NCI-H2196 treated with DMSO at 0.1 percent for 48 hours (cell line): ENCODE data around the gene MMUT.
"Not testable (repeated sequence)": the region's sequence is repeated elsewhere in the genome, so short reads cannot be mapped to it uniquely, and the experiment has no call there.

ENCODE experiments used
- DNase-seq: peaks from one replicate; lab custom pipeline; 2025; ENCODE audit not compliant: unreplicated experiment; lab: John Stamatoyannopoulos, UW

MMUT gene

GRCh38 chr6:49430187-49430586 is 32.9 kb downstream of the MMUT start:
- no peak for DNase-seq

GRCh38 chr6:49423817-49424216 is 39.2 kb downstream of the MMUT start:
- DNase-seq: no peak

DNA sequence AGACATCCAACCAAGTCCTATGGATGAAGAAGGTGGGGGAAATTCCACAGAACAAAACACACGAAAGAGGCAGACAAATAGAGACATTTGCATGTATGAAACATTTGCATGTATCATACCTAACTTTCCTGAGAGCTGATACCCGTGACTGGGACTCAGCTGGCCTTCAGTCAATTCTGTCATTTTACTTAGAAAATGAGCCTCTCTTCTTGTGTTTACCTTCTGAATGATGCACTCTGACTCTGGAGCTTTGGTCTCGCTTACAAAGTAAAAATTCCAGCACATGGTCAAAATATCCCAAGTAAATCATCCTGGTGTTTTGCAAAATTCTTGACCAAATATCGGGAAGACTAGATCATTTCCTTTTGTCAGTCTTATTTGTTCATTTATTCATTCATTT is 46.9 kb downstream of the MMUT start:
- DNase-seq: no peak

DNA sequence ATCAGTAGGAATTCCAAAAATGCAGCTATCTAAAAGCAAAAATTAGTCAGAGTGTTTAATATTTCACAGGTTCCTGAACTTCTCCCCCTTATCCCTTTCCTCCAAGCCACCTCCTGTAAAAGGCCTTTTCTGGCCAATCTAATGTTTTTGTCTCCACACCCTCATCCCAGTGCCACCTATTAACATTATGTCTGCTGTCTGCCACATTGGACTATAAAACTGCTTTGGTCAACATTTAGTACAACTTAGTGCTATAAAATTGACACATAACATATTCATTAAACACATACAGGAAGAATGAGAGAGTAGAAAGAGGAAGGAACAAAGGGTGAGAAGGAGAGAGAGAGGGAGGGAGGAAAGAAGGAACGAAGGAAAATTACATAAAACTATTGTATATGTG is 47.7 kb downstream of the MMUT start:
- no peak for DNase-seq

GRCh38 chr6:49410564-49410963 is 52.5 kb downstream of the MMUT start:
- no peak for DNase-seq

GRCh38 chr6:49409951-49410542 is 53.0 kb downstream of the MMUT start:
- peak; percentile 35 for DNase-seq

- DNase-seq: no peak
These were observed 56.6 kb downstream of the MMUT start for GRCh38 chr6:49406250-49406970.

- DNase-seq: no peak
These were observed 62.0 kb downstream of the MMUT start for GRCh38 chr6:49401063-49401462.

DNA sequence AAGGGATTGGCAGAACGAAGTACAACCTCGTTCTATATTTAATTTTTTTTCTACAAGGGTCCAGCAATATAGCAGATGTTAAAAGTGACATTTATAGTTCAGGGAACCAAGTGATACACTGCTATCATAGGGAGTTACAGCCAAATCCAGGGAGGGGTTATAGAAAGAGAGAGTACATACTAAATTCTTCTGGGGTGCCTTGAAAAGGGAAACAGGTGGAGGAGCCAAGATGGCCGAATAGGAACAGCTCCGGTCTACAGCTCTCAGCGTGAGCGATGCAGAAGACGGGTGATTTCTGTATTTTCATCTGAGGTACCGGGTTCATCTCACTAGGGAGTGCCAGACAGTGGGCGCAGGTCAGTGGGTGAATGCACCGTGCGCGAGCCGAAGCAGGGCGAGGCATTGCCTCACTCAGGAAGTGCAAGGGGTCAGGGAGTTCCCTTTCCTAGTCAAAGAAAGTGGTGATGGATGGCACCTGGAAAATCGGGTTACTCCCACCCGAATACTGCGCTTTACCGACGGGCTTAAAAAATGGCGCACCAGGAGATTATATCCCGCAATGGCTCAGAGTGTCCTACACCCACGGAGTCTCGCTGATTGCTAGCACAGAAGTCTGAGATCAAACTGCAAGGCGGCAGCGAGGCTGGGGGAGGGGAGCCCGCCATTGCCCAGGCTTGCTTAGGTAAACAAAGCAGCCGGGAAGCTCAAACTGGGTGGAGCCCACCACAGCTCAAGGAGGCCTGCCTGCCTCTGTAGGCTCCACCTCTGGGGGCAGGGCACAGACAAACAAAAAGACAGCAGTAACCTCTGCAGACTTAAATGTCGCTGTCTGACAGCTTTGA is 76.2 kb downstream of the MMUT start:
- not testable (repeated sequence) for DNase-seq

DNA sequence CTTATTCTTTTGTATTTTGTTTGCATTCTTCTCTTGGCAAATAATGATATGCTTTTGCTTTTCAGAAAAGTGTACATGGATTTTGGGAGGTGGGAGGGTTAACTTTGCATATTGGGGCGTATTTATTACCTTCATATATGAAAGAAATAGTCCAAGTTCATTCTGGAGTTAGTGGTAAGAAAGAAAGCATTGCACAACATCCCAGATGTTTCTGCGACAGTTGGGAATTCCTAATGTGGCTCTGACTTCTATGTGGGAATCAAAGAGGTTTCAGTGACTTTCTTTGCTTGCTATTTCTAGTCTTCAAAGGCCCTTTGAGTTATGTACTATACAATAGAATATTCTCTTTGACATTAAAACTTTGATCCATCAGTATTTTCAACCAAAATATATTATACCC is 78.1 kb downstream of the MMUT start:
- no peak for DNase-seq
